H9 (cell line): ENCODE data around the gene GLIS2. TPM values are rescaled to one million over a fixed set of nuclear protein-coding genes. Genes with fewer than 3 reads are reported as not detected.

Experiments
- DNase-seq: peaks from one replicate; pipeline ENCODE4 v3.0.0-alpha.2; 2017
- H2AFZ ChIP-seq: one replicate; pipeline ENCODE4 v1.6.1; 2013; ENCODE audit warnings: mild to moderate bottlenecking, low read length, control low read depth, moderate library complexity
- H2AK5ac ChIP-seq: 2 replicates; pipeline ENCODE4 v1.6.1; 2013; ENCODE audit warnings: low read length, control low read depth, mixed read lengths; ENCODE audit not compliant: insufficient read length
- H2BK120ac ChIP-seq: one replicate; pipeline ENCODE4 v1.6.1; 2013; ENCODE audit warnings: low read depth, mild to moderate bottlenecking, low read length, control low read depth, inconsistent platforms; ENCODE audit not compliant: poor library complexity, severe bottlenecking
- H2BK12ac ChIP-seq: 2 replicates; pipeline ENCODE4 v1.6.1; 2013; ENCODE audit warnings: low read length, control low read depth, mixed read lengths, low read depth; ENCODE audit not compliant: insufficient read length
- H2BK15ac ChIP-seq: 2 replicates; pipeline ENCODE4 v1.6.1; 2013; ENCODE audit warnings: low read depth, low read length, control low read depth
- H2BK20ac ChIP-seq: one replicate; pipeline ENCODE4 v1.6.1; 2013; ENCODE audit warnings: low read depth, mild to moderate bottlenecking, low read length, control low read depth, inconsistent platforms; ENCODE audit not compliant: poor library complexity, severe bottlenecking
- H2BK5ac ChIP-seq: 2 replicates; pipeline ENCODE4 v1.6.1; 2013; ENCODE audit warnings: low read length, control low read depth, mixed read lengths; ENCODE audit not compliant: insufficient read length
- H3K14ac ChIP-seq: 2 replicates; pipeline ENCODE4 v1.6.1; 2013; ENCODE audit warnings: low read length, control low read depth; ENCODE audit not compliant: insufficient read depth
- H3K18ac ChIP-seq: 2 replicates; pipeline ENCODE4 v1.6.1; 2013; ENCODE audit warnings: low read depth, mild to moderate bottlenecking, mixed read lengths, low read length, control low read depth; ENCODE audit not compliant: insufficient read length
- H3K23ac ChIP-seq: 2 replicates; pipeline ENCODE4 v1.6.1; 2013; ENCODE audit warnings: low read length, control low read depth, mixed read lengths, low read depth; ENCODE audit not compliant: insufficient read length
- H3K23me2 ChIP-seq: 2 replicates; pipeline ENCODE4 v1.6.1; 2013; ENCODE audit warnings: low read depth, mild to moderate bottlenecking, mixed read lengths, low read length, control low read depth; ENCODE audit not compliant: insufficient read length, poor library complexity, severe bottlenecking
- H3K27ac ChIP-seq: 2 replicates; pipeline ENCODE4 v1.5.1; 2013; ENCODE audit warnings: low read length, control low read depth, mixed read lengths, low read depth; ENCODE audit not compliant: insufficient read length
- H3K27me3 ChIP-seq: 2 replicates; pipeline ENCODE4 v1.6.1; 2013; ENCODE audit warnings: low read length, control low read depth, inconsistent platforms; ENCODE audit not compliant: insufficient read depth
- H3K4ac ChIP-seq: 2 replicates; pipeline ENCODE4 v1.6.1; 2013; ENCODE audit warnings: low read depth, mild to moderate bottlenecking, control low read depth, inconsistent platforms, low read length, moderate library complexity
- H3K4me1 ChIP-seq: 2 replicates; pipeline ENCODE4 v1.6.1; 2013; ENCODE audit warnings: low read length, control low read depth, inconsistent platforms; ENCODE audit not compliant: insufficient read depth
- H3K4me2 ChIP-seq: 2 replicates; pipeline ENCODE4 v1.6.1; 2013; ENCODE audit warnings: low read length, control low read depth, mixed read lengths; ENCODE audit not compliant: insufficient read length, insufficient read depth
- H3K56ac ChIP-seq: 2 replicates; pipeline ENCODE4 v1.6.1; 2013; ENCODE audit warnings: low read depth, mild to moderate bottlenecking, mixed read lengths, low read length, control low read depth; ENCODE audit not compliant: insufficient read length
- H3K79me1 ChIP-seq: 2 replicates; pipeline ENCODE4 v1.6.1; 2013; ENCODE audit warnings: low read depth, mild to moderate bottlenecking, moderate library complexity, low read length, control low read depth, inconsistent platforms; ENCODE audit not compliant: insufficient read depth, poor library complexity, severe bottlenecking
- H3K79me2 ChIP-seq: 2 replicates; pipeline ENCODE4 v1.6.1; 2013; ENCODE audit warnings: low read length, control low read depth, inconsistent platforms; ENCODE audit not compliant: insufficient read depth
- H3K9ac ChIP-seq: 2 replicates; pipeline ENCODE4 v1.6.1; 2013; ENCODE audit warnings: low read length, control low read depth, mixed read lengths; ENCODE audit not compliant: insufficient read length; ENCODE audit errors: extremely low read depth
- H3K9me3 ChIP-seq: one replicate; pipeline ENCODE4 v1.6.1; 2013; ENCODE audit warnings: low read depth, low read length, inconsistent platforms; ENCODE audit not compliant: control insufficient read depth
- H3T11ph ChIP-seq: one replicate; pipeline ENCODE4 v1.6.1; 2013; ENCODE audit warnings: mild to moderate bottlenecking, low read length, control low read depth, inconsistent platforms
- H4K20me1 ChIP-seq: one replicate; pipeline ENCODE4 v1.6.1; 2013; ENCODE audit not compliant: control insufficient read depth, insufficient read length, insufficient read depth
- H4K5ac ChIP-seq: 2 replicates; pipeline ENCODE4 v1.6.1; 2013; ENCODE audit warnings: low read depth, mild to moderate bottlenecking, mixed read lengths, low read length, control low read depth; ENCODE audit not compliant: insufficient read length
- H4K8ac ChIP-seq: replicated peaks from 2 replicates; pipeline ENCODE4 v1.6.1; 2013; ENCODE audit warnings: low read length, control low read depth, mixed read lengths, low read depth; ENCODE audit not compliant: insufficient read length
- H4K91ac ChIP-seq: 2 replicates; pipeline ENCODE4 v1.6.1; 2013; ENCODE audit warnings: low read depth, mild to moderate bottlenecking, moderate library complexity, mixed read lengths, low read length, control low read depth; ENCODE audit not compliant: insufficient read length
- H3K27ac Mint-ChIP-seq, 3 experiments: 2 replicates in 2 of 3; 3 replicates in 1 of 3; pipeline ENCODE4 v1.8.0; 2020 to 2021; ENCODE audit warnings: mixed read lengths in 3 of 3, mild to moderate bottlenecking in 1 of 3, moderate library complexity in 1 of 3
- H3K27me3 Mint-ChIP-seq: 2 replicates; pipeline ENCODE4 v1.8.0; 2021; ENCODE audit warnings: low read depth, mild to moderate bottlenecking, moderate library complexity, mixed read lengths
- H3K36me3 Mint-ChIP-seq, 3 experiments: 2 replicates in 2 of 3; 3 replicates in 1 of 3; pipeline ENCODE4 v1.8.0; 2020 to 2021; ENCODE audit warnings: low read depth in 3 of 3, mixed read lengths in 3 of 3; ENCODE audit not compliant: insufficient read depth in 1 of 3
- H3K4me1 Mint-ChIP-seq, 2 experiments: 2 replicates each; pipeline ENCODE4 v1.8.0; 2020; ENCODE audit warnings: mixed read lengths in 2 of 2
- H3K4me3 Mint-ChIP-seq, 2 experiments: 2 replicates in 1 of 2; 3 replicates in 1 of 2; pipeline ENCODE4 v1.8.0; 2020 to 2021; ENCODE audit warnings: mild to moderate bottlenecking in 2 of 2, mixed read lengths in 2 of 2, moderate library complexity in 1 of 2
- H3K9me3 Mint-ChIP-seq, 2 experiments: 2 replicates in 1 of 2; 3 replicates in 1 of 2; pipeline ENCODE4 v1.8.0; 2020; ENCODE audit warnings: mild to moderate bottlenecking in 2 of 2, mixed read lengths in 2 of 2, moderate library complexity in 1 of 2
- CTCF ChIP-seq: fragments of 200-600 bp; sonication (generic); conservative IDR thresholded peaks from 3 replicates; pipeline ENCODE4 v1.8.0; 2021; ENCODE audit warnings: antibody characterized with exemption, mild to moderate bottlenecking
- WGBS: extraction: QIAGEN DNeasy Blood & Tissue Kit; methylation state at CpG from one replicate; pipeline ENCODE4 v1.1.7; 2013; ENCODE audit warnings: missing lambda C conversion rate, low lambda C conversion rate, mixed read lengths; ENCODE audit not compliant: insufficient read length; ENCODE audit errors: extremely low coverage; 5-methylcytosine and 5-hydroxymethylcytosine counted together
- total RNA-seq: library from RNA; stranded (reverse); gene quantifications from 2 replicates; pipeline ENCODE4 v1.2.1, GENCODE V29; 2021

The GLIS2 gene
- total RNA-seq, 1 experiment from 2014 or later = 14.3 TPM

- H2AK5ac ChIP-seq = no peak overlapping the region
- no peak overlapping the region for H2BK15ac ChIP-seq
- H3K9me3 Mint-ChIP-seq = no peaks in the 10 kb centered on the region
- H2BK120ac ChIP-seq = no peak overlapping the region
- no peak overlapping the region for H3K23ac ChIP-seq
- no peaks in the 10 kb centered on the region for H3K9me3 ChIP-seq
- no peak overlapping the region for H2AFZ ChIP-seq
- H3K79me2 ChIP-seq = no peaks in the 10 kb centered on the region; the same call in 1 of the 2 replicates
- peaks cover 4 to 15% (median 10%) of the 10 kb centered on the region in 3 experiments; a peak in 5 of 7 replicates for H3K36me3 Mint-ChIP-seq
- H2BK5ac ChIP-seq = no peak overlapping the region
- H3K27ac ChIP-seq = no peak overlapping the region
- no peak overlapping the region for H3K18ac ChIP-seq
- H3K9ac ChIP-seq = no peak overlapping the region
- H3K4ac ChIP-seq = no peak overlapping the region
- H4K20me1 ChIP-seq = no peaks in the 10 kb centered on the region
- no peak overlapping the region for H3K56ac ChIP-seq
- H4K8ac ChIP-seq = no peak overlapping the region
- H4K5ac ChIP-seq = no peak overlapping the region
- no peak overlapping the region for H4K91ac ChIP-seq
- peaks cover 3% of the 10 kb centered on the region for H3K23me2 ChIP-seq
- no peak for TF ChIP-seq CTCF
- peaks cover 4 to 8% of the 10 kb centered on the region in 2 experiments for H3K4me1 Mint-ChIP-seq
- no peak overlapping the region for H3T11ph ChIP-seq
- H3K4me3 Mint-ChIP-seq = no peak overlapping the region
- no peaks in the 10 kb centered on the region for H3K79me1 ChIP-seq
- no peak overlapping the region for H3K14ac ChIP-seq
- no peak for DNase-seq
- no peaks in the 10 kb centered on the region for H3K27me3 ChIP-seq
- no peak overlapping the region for H2BK12ac ChIP-seq
- H3K27ac Mint-ChIP-seq = no peak overlapping the region
- H2BK20ac ChIP-seq = no peak overlapping the region
- H3K4me2 ChIP-seq = no peak overlapping the region
- no peaks in the 10 kb centered on the region for H3K4me1 ChIP-seq
- no peaks in the 10 kb centered on the region for H3K27me3 Mint-ChIP-seq
- no CpG with 5 or more reads among the region's 19 CpGs for WGBS
These were observed 16.9 kb downstream of the GLIS2 start for GRCh38 chr16:4332623-4333307.
